K562 (cell line): Measurements from ENCODE around the gene RARA.

Source experiments
- ARID1B ChIP-seq: fragments of 450-650 bp; IDR thresholded peaks from 2 replicates; pipeline ENCODE4 v1.6.1; 2016; ENCODE audit warnings: antibody characterized with exemption, mild to moderate bottlenecking, inconsistent platforms
- CTCF ChIP-seq, 3 experiments: IDR thresholded peaks in 2 of 3; conservative IDR thresholded peaks in 1 of 3; 2 replicates each; pipeline ENCODE4 v1.5.1; 2011 to 2012; ENCODE audit warnings: low read length in 3 of 3, mild to moderate bottlenecking in 3 of 3, control low read depth in 2 of 3, improper control_type of control experiment in 1 of 3, inconsistent platforms in 1 of 3, low read depth in 1 of 3, mixed read lengths in 1 of 3, moderate library complexity in 1 of 3; ENCODE audit not compliant: insufficient read depth in 2 of 3
- TF ChIP-seq, protein P1 (sequence below): fragments of 450-650 bp; IDR thresholded peaks from 2 replicates; pipeline ENCODE4 v1.6.1; 2017; ENCODE audit warnings: antibody characterized with exemption
- TF ChIP-seq, protein P2 (sequence below): sonication (generic); formaldehyde crosslinking; IDR thresholded peaks from 2 replicates; pipeline ENCODE4 v1.8.1; 2022; ENCODE audit warnings: missing genetic modification reagents

- TF ChIP-seq ARID1B (peak; percentile 41), CTCF (IDR thresholded peaks at IDR 0.05 in 2 of 3, conservative IDR thresholded peaks at IDR 0.05 in 1 of 3; ENCODE audit: insufficient read depth in 2 of 3, low read depth in 1 of 3, low read length in 3 of 3) (peak; percentile 94 to 96 (median 95))
- TF ChIP-seq, protein P1, sequence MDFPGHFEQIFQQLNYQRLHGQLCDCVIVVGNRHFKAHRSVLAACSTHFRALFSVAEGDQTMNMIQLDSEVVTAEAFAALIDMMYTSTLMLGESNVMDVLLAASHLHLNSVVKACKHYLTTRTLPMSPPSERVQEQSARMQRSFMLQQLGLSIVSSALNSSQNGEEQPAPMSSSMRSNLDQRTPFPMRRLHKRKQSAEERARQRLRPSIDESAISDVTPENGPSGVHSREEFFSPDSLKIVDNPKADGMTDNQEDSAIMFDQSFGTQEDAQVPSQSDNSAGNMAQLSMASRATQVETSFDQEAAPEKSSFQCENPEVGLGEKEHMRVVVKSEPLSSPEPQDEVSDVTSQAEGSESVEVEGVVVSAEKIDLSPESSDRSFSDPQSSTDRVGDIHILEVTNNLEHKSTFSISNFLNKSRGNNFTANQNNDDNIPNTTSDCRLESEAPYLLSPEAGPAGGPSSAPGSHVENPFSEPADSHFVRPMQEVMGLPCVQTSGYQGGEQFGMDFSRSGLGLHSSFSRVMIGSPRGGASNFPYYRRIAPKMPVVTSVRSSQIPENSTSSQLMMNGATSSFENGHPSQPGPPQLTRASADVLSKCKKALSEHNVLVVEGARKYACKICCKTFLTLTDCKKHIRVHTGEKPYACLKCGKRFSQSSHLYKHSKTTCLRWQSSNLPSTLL, result 0 out of 2 replicates have a peak, but pooled peaks have one; percentile 66
- TF ChIP-seq, protein P2, sequence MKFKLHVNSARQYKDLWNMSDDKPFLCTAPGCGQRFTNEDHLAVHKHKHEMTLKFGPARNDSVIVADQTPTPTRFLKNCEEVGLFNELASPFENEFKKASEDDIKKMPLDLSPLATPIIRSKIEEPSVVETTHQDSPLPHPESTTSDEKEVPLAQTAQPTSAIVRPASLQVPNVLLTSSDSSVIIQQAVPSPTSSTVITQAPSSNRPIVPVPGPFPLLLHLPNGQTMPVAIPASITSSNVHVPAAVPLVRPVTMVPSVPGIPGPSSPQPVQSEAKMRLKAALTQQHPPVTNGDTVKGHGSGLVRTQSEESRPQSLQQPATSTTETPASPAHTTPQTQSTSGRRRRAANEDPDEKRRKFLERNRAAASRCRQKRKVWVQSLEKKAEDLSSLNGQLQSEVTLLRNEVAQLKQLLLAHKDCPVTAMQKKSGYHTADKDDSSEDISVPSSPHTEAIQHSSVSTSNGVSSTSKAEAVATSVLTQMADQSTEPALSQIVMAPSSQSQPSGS (CRISPR knock-in tag), result no peak
Measured at GRCh38 chr17:40358323-40359038, 49.5 kb downstream of the RARA start.
